SK-N-SH treated with all-trans-retinoic acid at 6 μM for 48 hours (cell line): Measurements from ENCODE around the gene WASF3.

Experiments used
- CSDC2 ChIP-seq: fragments of 250-450 bp; sonication (Bioruptor Pico); IDR thresholded peaks from 2 replicates; pipeline ENCODE4 v1.5.0; 2020; ENCODE audit warnings: mild to moderate bottlenecking, moderate library complexity
- GLIS3 ChIP-seq: fragments of 250-450 bp; sonication (Bioruptor Pico); IDR thresholded peaks from 2 replicates; pipeline ENCODE4 v1.5.0; 2020; ENCODE audit warnings: mild to moderate bottlenecking, moderate library complexity
- OSR1 ChIP-seq: fragments of 250-450 bp; sonication (Bioruptor Pico); IDR thresholded peaks from 2 replicates; pipeline ENCODE4 v1.8.0; 2022; ENCODE audit warnings: moderate library complexity, mild to moderate bottlenecking, inconsistent platforms
- PPARA ChIP-seq: fragments of 250-450 bp; sonication (Bioruptor Pico); IDR thresholded peaks from 2 replicates; pipeline ENCODE4 v1.5.0; 2020; ENCODE audit warnings: mild to moderate bottlenecking, borderline replicate concordance
- RARB ChIP-seq: fragments of 250-450 bp; sonication (Bioruptor Pico); IDR thresholded peaks from 2 replicates; pipeline ENCODE4 v1.8.0; 2021; ENCODE audit warnings: mild to moderate bottlenecking, moderate library complexity
- SNAI2 ChIP-seq: fragments of 250-450 bp; sonication (Bioruptor Pico); IDR thresholded peaks from 2 replicates; pipeline ENCODE4 v1.5.0; 2020; ENCODE audit warnings: mild to moderate bottlenecking, moderate library complexity
- ZNF8 ChIP-seq: fragments of 450-650 bp; formaldehyde crosslinking; IDR thresholded peaks from 2 replicates; pipeline ENCODE4 v1.5.0; 2020; ENCODE audit warnings: mild to moderate bottlenecking, moderate library complexity
- TF ChIP-seq, protein P1 (sequence below): fragments of 250-450 bp; sonication (Bioruptor Pico); IDR thresholded peaks from 2 replicates; pipeline ENCODE4 v1.8.0; 2020; ENCODE audit warnings: mild to moderate bottlenecking, moderate library complexity, borderline replicate concordance

GRCh38 chr13:26604784-26605545, 47.5 kb downstream of the WASF3 start:
- TF ChIP-seq, protein P1, sequence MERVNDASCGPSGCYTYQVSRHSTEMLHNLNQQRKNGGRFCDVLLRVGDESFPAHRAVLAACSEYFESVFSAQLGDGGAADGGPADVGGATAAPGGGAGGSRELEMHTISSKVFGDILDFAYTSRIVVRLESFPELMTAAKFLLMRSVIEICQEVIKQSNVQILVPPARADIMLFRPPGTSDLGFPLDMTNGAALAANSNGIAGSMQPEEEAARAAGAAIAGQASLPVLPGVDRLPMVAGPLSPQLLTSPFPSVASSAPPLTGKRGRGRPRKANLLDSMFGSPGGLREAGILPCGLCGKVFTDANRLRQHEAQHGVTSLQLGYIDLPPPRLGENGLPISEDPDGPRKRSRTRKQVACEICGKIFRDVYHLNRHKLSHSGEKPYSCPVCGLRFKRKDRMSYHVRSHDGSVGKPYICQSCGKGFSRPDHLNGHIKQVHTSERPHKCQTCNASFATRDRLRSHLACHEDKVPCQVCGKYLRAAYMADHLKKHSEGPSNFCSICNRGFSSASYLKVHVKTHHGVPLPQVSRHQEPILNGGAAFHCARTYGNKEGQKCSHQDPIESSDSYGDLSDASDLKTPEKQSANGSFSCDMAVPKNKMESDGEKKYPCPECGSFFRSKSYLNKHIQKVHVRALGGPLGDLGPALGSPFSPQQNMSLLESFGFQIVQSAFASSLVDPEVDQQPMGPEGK: no peak
- no peak for TF ChIP-seq OSR1 (CRISPR knock-in tag)
- no peak for TF ChIP-seq SNAI2 (CRISPR knock-in tag)
- TF ChIP-seq RARB (CRISPR knock-in tag): no peak
- no peak for TF ChIP-seq CSDC2 (CRISPR knock-in tag)
- TF ChIP-seq GLIS3: no peak
- TF ChIP-seq ZNF8 (CRISPR knock-in tag): no peak
- TF ChIP-seq PPARA (CRISPR knock-in tag): no peak
